Tibial nerve (tissue), 4 donors: ENCODE data around the gene SLC35F3. TPM values are rescaled to one million over a fixed set of nuclear protein-coding genes. Genes with fewer than 3 reads are reported as not detected.

Source experiments
- DNase-seq, 2 donors: peaks; one replicate each; pipeline ENCODE4 v3.0.0-alpha.2; 2019; ENCODE audit warnings: low spot score in 2 of 2
- H3K27ac ChIP-seq, 4 donors: fragments of 200-600 bp; sonication (generic) in 3 of 4; one replicate each; pipeline ENCODE4 v1.5.1; 2017 to 2019; ENCODE audit warnings: mild to moderate bottlenecking in 1 of 4
- H3K27me3 ChIP-seq, 2 donors: fragments of 200-600 bp; sonication (generic) in 1 of 2; one replicate each; pipeline versions ENCODE4 v1.5.1 to v1.6.0; 2017 to 2019
- H3K36me3 ChIP-seq, 3 donors: fragments of 200-600 bp; sonication (generic); one replicate each; pipeline ENCODE4 v1.5.1; 2018 to 2019
- H3K4me1 ChIP-seq, 4 donors: fragments of 200-600 bp; sonication (generic) in 3 of 4; one replicate each; pipeline ENCODE4 v1.5.1; 2017 to 2019
- H3K4me3 ChIP-seq, 4 donors: fragments of 200-600 bp; sonication (generic) in 3 of 4; one replicate each; pipeline ENCODE4 v1.5.1; 2017 to 2019; ENCODE audit warnings: mild to moderate bottlenecking in 1 of 4, moderate library complexity in 1 of 4
- H3K9me3 ChIP-seq, 4 donors: fragments of 200-600 bp; sonication (generic) in 3 of 4; one replicate each; pipeline ENCODE4 v1.5.1; 2017 to 2019
- CTCF ChIP-seq, 5 experiments: fragments of 200-600 bp in 3 of 5; fragments of 450-650 bp in 2 of 5; sonication (generic) in 3 of 5; IDR thresholded peaks; one replicate each; pipeline ENCODE4 v1.5.1; 2016 to 2019; ENCODE audit warnings: antibody characterized with exemption in 5 of 5, mild to moderate bottlenecking in 3 of 5, moderate library complexity in 2 of 5
- EP300 ChIP-seq, 2 donors: sonication (generic); formaldehyde crosslinking; IDR thresholded peaks; one replicate each; pipeline ENCODE4 v1.6.1; 2017; ENCODE audit warnings: antibody characterized with exemption in 2 of 2, mild to moderate bottlenecking in 1 of 2
- POLR2A ChIP-seq, 2 donors: fragments of 450-650 bp; IDR thresholded peaks; one replicate each; pipeline ENCODE4 v1.6.1; 2017; ENCODE audit warnings: antibody characterized with exemption in 2 of 2, mild to moderate bottlenecking in 2 of 2, moderate library complexity in 2 of 2
- WGBS, 2 donors: methylation state at CpG; one replicate each; pipeline ENCODE4 v1.1.5; 2018; 5-methylcytosine and 5-hydroxymethylcytosine counted together
- total RNA-seq, 4 donors: library from RNA; depleted of rRNA; stranded (reverse); fragments of >200 nt; gene quantifications; one replicate each; pipeline ENCODE4 v1.1.0, GENCODE V29; 2016

Gene SLC35F3
- total RNA-seq, 4 donors from 2014 or later = 0.90 TPM; not detected in 3

DNA sequence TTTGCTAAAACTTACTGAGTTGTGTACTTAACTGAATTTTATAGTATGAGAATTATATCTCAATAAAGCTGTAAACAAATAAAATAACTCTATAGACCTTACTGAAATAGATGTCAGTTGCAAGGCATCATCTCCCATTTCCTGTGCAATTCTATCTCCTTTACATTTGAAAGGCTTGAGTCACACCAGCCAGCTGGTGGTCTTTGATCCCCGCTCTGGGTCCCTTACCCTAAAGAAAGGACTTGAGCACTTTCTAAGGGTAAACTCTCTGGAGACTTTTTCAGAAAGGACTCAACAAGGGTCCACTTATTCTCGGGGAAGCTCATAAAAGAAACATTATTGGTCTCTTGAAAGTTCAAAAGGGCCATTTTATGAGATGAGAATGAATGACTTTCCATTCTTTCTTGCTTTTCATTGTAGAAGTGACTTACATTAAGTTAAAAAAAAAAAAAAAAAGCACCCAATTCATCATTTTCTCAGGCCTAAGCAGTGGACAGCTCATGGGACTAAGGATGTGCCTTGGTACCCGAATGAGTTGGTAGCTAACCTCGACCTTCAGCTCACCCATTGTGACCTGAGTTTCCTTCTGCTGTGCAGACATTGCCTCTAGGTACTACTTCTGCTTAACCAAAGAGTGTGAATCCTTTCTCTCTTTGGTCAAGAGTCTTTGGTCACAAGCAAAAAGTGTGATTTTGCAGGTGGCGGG lies 321.8 kb downstream of the SLC35F3 start:
- H3K9me3 ChIP-seq = no peaks in the 10 kb centered on the region
- no peaks in the 10 kb centered on the region for H3K27me3 ChIP-seq
- H3K27ac ChIP-seq = no peak overlapping the region
- H3K4me1 ChIP-seq = no peaks in the 10 kb centered on the region
- no peak overlapping the region for H3K4me3 ChIP-seq
- WGBS, 2 donors = 49 to 59% methylated on average over 5 of the region's 5 CpGs
- no peak for DNase-seq
- no peak for TF ChIP-seq CTCF (IDR thresholded peaks at IDR 0.05)
- no peak for TF ChIP-seq POLR2A (IDR thresholded peaks at IDR 0.05)
- TF ChIP-seq EP300 (IDR thresholded peaks at IDR 0.05) = no peak
- no peaks in the 10 kb centered on the region for H3K36me3 ChIP-seq

- TF ChIP-seq POLR2A (IDR thresholded peaks at IDR 0.05) = no peak
- TF ChIP-seq EP300 (IDR thresholded peaks at IDR 0.05) = no peak
- TF ChIP-seq CTCF (IDR thresholded peaks at IDR 0.05) = no peak
- WGBS, 2 donors = 76 to 85% methylated on average over 10 of the region's 10 CpGs
- H3K27ac ChIP-seq = no peak overlapping the region
- H3K36me3 ChIP-seq = no peaks in the 10 kb centered on the region
- DNase-seq = no peak
- no peaks in the 10 kb centered on the region for H3K9me3 ChIP-seq
- no peaks in the 10 kb centered on the region for H3K4me1 ChIP-seq
- no peaks in the 10 kb centered on the region for H3K27me3 ChIP-seq
- no peak overlapping the region for H3K4me3 ChIP-seq
Measured at GRCh38 chr1:234226819-234227165, 322.3 kb downstream of the SLC35F3 start.

DNA sequence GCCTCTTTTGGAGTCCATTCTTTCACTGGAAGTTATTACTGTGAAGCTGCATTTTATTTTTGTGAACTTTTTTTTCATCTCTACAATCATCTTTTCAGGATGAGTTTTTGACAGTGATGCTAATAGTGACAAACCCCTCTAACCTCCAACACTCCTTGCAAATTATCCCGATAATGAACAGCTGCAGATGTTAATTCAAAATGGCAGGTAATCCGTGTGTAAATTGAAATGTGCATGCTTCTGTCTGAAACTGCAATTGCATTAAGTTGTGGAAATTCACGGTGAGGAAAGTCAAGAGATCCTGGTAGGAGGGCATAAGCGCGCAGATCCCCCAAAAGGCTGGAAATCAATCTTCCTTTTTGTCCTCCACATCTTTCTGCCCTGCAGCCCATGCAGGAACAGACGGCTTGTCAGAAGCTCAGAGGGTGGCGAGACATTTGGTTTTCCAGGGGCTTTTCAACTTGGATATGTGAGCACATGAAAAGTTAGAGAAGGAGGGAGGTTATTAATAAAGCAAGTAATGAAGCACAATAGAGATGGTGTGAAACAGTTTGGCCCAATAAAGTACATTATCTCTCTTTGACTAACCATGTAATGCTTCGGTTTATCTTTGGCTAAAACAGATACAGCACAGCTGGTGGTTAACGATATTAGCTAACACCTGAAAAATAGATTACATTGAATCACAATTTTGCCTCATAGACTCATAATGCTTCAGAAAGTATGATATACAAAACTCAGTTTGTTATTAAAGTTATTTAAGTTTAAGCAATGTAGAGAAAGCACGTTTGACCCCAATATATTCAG lies 325.3 kb downstream of the SLC35F3 start:
- Histone ChIP-seq H3K9me3 (no peaks in the 10 kb centered on the region), H3K27me3 (no peaks in the 10 kb centered on the region), H3K4me1 (no peaks in the 10 kb centered on the region), H3K27ac (no peak overlapping the region), H3K4me3 (no peak overlapping the region), H3K36me3 (no peaks in the 10 kb centered on the region)
- 70 to 74% methylated on average over 10 of the region's 10 CpGs for WGBS, 2 donors
- TF ChIP-seq EP300 (IDR thresholded peaks at IDR 0.05) = no peak
- no peak for TF ChIP-seq CTCF (IDR thresholded peaks at IDR 0.05)
- no peak for TF ChIP-seq POLR2A (IDR thresholded peaks at IDR 0.05)
- DNase-seq = no peak

GRCh38 chr1:234230414-234230862 lies 326.0 kb downstream of the SLC35F3 start:
- no peak for DNase-seq
- no peaks in the 10 kb centered on the region for H3K4me1 ChIP-seq
- WGBS, 2 donors = 36 to 37% methylated on average over 10 of the region's 10 CpGs
- no peaks in the 10 kb centered on the region for H3K27me3 ChIP-seq
- no peaks in the 10 kb centered on the region for H3K36me3 ChIP-seq
- no peak overlapping the region for H3K27ac ChIP-seq
- no peaks in the 10 kb centered on the region for H3K9me3 ChIP-seq
- TF ChIP-seq CTCF (IDR thresholded peaks at IDR 0.05) = no peak
- no peak for TF ChIP-seq EP300 (IDR thresholded peaks at IDR 0.05)
- no peak for TF ChIP-seq POLR2A (IDR thresholded peaks at IDR 0.05)
- H3K4me3 ChIP-seq = no peak overlapping the region
